HG03342 (cell line): ENCODE measurements around the gene DNAJC15.

Experiments
- ATAC-seq: cut with Tn5 transposase; IDR thresholded peaks from one replicate; pipeline ENCODE4 v1.9.1; 2021; ENCODE audit warnings: mild to moderate bottlenecking, moderate library complexity; ENCODE audit not compliant: unreplicated experiment

Gene DNAJC15

GRCh38 chr13:43080199-43080598, 56.8 kb downstream of the DNAJC15 start:
- no peak for ATAC-seq

- ATAC-seq, result no peak
Observed at GRCh38 chr13:43081866-43082265, 58.5 kb downstream of the DNAJC15 start.

GRCh38 chr13:43083750-43084149, 60.4 kb downstream of the DNAJC15 start:
- ATAC-seq, result no peak

GRCh38 chr13:43085545-43085944, 62.2 kb downstream of the DNAJC15 start:
- no peak for ATAC-seq

- ATAC-seq, result no peak
Observed at GRCh38 chr13:43086181-43086580, 62.8 kb downstream of the DNAJC15 start.

GRCh38 chr13:43088093-43088511, 64.7 kb downstream of the DNAJC15 start:
- no peak for ATAC-seq

GRCh38 chr13:43089912-43090498, 66.6 kb downstream of the DNAJC15 start:
- ATAC-seq, result no peak

GRCh38 chr13:43094901-43095300, 71.5 kb downstream of the DNAJC15 start:
- peak; percentile 87 for ATAC-seq

- ATAC-seq, result no peak
Observed at GRCh38 chr13:43095771-43096719, 72.7 kb downstream of the DNAJC15 start.

- ATAC-seq, result no peak
Observed at GRCh38 chr13:43100667-43101066, 77.3 kb downstream of the DNAJC15 start.

- no peak for ATAC-seq
Observed at GRCh38 chr13:43102304-43102703, 78.9 kb downstream of the DNAJC15 start.

- no peak for ATAC-seq
Observed at GRCh38 chr13:43107780-43108179, 84.4 kb downstream of the DNAJC15 start.

- ATAC-seq, result no peak
Observed at GRCh38 chr13:43110036-43110435, 86.7 kb downstream of the DNAJC15 start.

GRCh38 chr13:43110658-43111057, 87.3 kb downstream of the DNAJC15 start:
- no peak for ATAC-seq

- ATAC-seq, result no peak
Observed at GRCh38 chr13:43111559-43112400, 88.4 kb downstream of the DNAJC15 start.

GRCh38 chr13:43113603-43114002, 90.2 kb downstream of the DNAJC15 start:
- ATAC-seq, result no peak

- ATAC-seq, result no peak
Observed at GRCh38 chr13:43114504-43114903, 91.1 kb downstream of the DNAJC15 start.

GRCh38 chr13:43115141-43115540, 91.8 kb downstream of the DNAJC15 start:
- ATAC-seq, result no peak

- no peak for ATAC-seq
Observed at GRCh38 chr13:43116242-43116641, 92.9 kb downstream of the DNAJC15 start.

- ATAC-seq, result no peak
Observed at GRCh38 chr13:43118521-43118920, 95.1 kb downstream of the DNAJC15 start.

GRCh38 chr13:43119206-43119605, 95.8 kb downstream of the DNAJC15 start:
- no peak for ATAC-seq
